ENCODE measurements around the gene PC.
A peak's percentile ranks its signal among the peaks of the same experiment; 100 is the strongest.

PC gene

DNA sequence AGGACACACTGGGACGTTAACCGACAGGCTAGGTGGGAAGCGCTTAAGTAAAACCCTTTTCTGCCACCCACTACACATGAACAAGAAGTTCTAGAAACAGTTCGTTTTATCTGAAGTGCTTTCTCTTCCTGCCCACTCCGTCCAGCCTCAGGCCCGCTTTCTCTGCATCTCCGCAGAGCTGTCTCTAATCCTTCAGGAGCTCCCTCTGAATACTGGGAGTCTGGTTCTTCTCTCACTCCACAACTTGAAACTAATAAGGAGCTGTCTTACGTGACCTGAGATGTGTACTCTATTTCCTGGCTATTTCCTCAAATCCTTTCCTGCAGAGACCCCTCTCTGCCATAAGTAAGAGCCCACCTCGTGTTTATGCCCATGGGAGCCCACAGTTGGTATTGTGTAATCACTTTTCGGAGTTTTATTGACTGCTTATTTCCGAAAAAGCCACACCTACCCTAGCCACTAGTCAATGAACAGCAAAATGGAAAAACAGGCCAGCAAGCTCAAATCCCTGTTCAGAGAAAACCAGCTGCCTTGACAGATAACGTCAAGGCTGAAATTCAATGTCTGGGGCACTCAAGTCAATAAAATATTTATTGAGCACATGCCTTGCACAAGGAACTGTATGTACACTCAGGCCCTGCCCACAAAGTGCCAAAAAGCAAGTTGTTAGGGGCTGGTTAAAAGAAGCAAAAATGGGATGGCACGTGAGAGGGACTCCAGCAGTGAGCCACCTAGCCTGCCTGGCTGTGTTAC lies 4.9 kb downstream of the PC start:
- DNase-seq: no peak

DNA sequence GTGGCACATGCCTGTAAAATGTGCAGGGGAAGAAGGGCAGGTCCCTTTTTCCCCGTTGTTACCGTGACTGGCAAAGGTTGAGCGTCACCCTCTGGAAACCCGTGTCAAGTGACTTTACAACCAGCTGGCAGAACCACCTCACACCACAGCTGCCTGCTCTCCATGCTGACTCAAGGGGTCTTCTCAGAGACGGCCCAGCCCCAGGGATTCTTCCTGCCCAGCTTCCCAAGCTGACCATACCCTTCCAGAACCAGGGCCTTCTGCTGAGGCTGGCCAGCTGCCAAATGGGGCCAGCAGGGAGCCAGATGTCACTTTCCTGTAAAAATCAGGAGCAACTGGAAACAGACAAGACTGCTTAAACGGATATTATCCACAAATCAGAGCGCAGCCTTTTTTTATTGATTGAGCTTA lies 6.3 kb downstream of the PC start:
- no peak for DNase-seq

DNA sequence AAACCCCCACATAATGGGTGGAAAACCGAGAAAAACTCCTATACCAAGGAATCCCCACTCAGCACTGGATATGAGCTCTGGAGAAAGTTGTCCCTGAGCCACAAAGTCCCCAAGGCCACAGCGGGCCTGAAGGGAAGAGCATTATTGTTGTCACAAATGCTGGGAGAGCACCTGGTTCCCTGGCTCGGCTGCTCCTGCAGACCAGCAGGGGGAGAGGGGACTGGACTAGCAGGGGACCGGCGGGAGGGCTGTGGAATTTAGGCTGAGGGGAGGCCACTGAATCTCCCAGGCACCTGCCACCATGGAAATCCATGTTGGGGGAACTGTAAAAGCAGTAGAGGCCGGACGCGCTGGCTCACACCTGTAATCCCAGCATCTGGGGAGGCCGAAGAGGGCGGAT lies 7.0 kb downstream of the PC start:
- no peak for DNase-seq

DNA sequence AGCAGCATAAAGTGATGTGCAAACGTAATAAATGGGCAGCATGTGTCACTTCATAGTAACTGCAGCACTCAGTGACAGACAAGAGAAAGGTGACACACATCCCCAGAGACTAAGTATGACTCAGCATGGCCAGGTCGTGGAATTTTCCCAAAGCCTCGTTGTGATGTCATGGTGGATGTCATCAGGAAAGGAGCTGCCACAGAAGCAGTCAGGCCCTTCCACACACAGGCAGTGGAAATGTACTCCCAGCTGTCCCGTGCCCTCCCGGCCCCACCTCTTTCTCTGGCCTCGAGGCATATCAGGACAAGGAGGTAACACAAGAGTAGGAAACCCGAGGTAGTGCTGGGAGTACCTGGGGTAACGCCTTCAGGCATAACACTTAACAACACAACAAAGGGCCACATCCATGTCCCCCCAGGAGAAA lies 8.1 kb downstream of the PC start:
- DNase-seq: no peak

DNA sequence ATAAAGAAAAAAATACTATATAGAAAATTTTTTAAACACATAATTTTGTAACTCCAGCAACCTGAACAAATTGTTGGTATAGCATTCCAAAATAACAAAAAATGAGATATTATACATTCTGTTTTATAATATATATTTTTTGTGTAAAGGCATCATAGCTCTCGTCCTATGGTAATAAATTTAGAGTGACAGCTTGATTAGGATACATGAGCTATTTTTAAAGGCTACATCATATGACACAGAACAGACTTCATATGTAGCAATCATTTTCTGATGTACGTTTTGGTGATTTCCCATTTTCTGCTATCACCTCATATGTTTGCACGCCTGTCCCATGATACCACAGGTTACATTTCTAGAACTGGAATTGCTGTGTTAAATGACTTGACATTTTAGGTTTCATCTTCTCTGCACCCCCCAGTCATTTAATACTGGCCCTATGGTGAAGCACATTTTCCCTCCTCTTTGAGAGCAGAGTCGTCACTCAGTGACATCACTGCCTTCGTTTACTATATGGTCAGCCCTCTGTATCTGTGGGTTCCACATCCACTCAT lies 19.5 kb downstream of the PC start:
- no peak for DNase-seq

DNA sequence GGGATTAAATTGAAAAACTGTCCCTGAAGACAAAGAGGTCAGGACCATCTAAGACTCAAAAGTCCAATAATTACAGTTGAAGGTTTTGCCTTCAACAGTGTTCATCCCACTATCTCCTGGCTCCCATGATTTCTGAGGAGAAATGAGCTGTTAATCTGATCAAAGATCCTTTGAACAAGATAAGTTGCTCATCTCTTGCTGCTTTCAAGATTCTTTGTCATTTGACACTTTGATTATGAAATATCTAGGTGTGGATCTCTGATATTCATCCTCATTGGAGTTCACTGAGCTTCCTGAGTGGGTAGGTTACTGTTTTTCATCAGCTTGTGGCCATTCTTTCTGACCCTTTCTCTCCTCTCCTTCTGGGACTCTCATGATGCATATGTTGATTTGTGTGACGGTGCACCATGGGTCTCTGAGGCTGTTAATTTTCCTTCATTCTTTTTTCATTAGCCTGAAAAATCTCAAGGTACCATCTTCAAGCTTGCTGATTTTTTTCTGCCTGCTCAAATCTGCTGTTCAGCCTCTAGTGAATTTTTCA lies 20.9 kb downstream of the PC start:
- no peak for DNase-seq

DNA sequence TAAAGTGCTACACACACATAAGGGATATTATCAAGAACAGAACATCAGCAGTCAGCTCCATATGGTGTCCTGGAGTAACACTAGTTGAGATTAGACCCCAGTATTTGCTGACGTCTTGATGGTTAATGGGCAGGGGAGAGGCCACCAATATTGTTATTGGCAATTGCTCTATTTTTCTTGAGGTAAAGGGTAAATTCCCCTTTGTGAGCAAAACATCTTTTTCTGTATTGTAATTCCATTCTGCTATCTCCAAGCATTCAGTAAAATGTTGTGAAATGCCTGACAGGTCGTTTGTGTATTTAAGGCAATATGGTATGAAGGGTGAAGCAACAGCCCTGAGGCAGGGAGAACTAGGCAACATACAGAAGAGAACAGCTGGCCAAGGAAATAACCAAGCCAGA lies 21.9 kb downstream of the PC start:
- no peak for DNase-seq

DNA sequence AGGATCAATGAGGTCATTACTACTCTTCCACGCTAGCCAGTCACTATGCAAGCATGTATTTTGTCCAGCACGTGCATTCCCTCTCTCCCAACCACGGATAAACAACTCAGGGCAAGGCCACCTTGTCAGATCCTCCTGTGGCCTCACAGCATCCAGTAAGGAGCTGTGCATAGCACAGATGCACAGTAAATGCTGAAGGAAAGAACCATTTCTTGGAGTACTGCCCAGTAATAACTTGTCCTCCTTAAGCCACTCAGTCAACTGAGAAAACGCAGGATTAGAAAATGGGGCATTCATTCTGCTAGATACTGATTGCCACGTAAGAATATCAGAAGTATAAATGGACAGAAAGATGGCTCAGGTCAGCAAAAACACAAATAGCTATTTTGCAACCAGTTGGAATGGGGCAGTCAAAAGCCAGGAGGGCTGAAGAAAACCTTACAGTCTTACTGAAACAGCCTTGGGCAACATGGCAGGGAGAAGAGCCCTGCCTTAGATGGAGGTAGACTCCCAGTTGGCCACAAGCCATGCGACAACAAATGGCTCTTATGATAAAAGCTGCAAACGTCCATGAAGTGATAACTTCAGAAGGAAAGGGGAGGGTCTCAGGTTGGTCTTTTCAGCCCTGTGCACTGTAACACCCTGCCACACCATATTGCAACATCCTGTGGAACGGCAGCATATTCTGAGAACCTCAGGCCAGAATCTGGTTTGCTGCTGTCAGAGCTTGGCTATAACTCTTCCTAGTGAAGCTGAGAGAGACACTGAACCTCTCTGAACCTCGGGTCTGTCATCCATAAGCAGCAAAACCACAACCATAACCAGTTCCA lies 23.0 kb downstream of the PC start:
- DNase-seq: no peak

DNA sequence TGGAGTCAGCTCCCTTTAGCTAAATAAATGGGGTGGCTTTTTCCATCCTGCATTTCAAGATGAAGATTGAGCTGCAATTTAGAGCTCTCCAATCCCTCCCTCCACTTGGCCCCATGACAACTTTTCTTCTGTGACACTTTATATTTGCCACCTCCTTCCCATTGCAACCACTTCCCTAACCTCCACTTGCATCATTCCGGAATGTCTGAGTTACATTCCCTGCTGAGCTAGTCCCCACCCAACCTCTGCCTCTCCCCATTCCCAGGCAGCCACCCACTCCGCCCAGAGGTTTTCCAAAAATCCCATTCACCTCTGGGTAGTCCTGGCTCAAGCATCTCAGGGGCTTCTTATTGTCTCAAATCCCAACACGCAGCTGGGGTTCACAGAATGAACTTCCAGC lies 24.7 kb downstream of the PC start:
- no peak for DNase-seq

DNA sequence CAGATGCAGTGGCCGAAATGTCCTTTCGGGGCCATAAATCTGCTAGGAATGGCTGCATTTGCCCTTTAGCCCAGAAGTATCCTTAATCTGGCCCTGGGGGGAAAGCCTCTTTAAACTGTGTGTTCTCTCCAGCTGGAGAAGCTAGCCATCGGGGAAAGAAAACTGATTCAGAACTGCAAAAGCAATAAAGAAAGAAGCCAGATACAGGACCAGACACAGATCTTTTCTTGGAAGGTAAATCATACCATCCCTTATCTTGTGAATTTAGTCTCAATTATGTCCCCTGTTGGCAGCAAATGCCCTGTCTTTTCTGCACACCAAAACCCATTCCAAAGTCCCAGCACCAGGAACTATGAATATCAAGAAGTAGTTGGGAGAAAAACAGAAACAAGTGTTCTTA lies 25.6 kb downstream of the PC start:
- DNase-seq: no peak

DNA sequence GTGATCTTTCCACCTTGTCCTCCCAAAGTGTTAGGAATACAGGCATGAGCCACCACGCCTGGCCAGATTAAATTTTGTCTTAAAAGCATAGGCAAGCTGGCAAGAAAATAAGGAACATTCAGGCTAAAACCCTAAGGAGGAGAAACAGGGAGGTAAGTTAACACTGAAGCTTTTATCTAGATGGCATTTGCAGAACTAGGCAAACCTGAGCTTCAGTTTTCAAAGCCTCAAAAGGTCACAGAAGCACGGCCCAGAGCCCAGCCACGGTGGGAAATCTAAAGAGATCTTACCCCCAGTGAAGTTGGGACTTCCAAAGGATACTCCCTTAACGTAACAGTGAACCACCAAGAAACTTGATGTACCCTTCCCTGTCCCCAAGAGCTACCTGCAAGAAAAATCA lies 28.4 kb downstream of the PC start:
- no peak for DNase-seq

DNA sequence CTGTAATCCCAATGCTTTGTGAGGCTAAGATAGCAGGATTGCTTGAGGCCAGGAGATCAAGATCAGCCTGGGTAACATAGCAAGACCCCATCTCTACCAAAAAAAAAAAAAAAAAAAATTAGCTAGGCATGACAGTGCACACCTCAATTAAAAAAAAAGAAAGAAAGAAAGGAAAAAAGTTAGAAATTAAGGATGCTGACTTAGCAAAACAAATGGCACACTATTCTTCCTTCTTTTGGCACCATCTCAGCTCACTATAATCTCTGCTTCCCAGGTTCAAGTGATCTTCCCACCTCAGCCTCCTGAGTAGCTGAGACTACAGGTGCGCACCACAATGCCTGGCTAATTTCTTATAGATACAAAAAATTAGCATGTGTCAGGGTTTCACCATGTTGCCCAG lies 33.9 kb downstream of the PC start:
- DNase-seq: no peak

DNA sequence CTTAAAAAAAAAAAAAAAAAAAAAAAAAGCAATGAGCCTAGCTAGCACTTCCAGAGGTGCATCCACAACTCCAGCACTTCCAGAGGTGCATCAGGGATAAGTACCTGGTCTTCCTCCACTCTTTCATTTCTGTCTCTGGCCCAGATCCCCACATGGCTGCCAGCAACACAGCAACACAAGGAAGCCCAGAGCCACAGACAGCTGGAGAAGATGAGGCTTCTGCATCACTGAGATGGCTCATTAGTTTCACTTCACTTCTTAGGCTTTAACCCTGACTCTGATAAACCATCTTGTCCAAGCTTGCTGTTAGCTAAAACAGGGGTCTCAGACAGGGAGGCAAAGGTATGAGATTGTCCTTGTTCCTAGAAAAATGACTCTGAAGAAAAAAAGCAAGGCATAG lies 35.6 kb downstream of the PC start:
- no peak for DNase-seq

DNA sequence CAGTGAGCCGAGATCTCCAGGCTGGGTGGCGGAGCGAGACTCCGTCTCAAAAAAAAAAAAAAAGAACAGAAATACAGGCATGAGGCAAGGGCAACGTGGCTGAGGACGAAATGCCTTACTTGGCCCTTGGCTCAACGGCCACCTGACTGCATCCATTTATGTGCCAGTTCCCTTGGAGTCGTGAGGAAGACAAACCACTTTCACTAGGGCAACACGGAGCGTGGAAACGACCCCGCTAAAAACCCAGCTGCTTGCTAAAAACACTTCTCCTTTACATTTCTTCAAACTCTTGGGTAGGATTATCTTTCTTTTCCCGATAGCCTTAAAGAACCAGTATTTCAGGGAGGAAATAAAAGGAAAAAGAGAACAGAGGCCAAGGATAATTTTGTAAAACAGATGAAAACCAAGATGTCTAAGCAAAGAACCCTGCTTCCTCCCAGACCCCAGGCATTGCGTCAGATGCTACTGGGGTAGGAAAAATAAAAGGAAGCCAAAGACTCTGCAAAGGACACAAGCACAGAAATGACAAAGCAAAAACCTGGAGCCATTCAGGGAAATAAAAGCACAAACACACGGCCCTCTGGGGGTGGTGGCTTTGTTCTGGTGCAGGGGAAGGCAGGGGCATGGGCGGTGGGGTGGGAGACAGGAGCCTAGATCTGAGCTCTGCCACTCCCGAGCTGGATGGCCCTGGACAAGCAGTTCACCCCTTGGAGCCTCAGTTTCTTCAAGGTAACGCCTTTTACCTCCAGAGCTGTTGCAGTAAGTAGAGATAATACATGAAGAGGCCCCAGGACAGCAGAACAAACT lies 37.0 kb downstream of the PC start:
- peak in 1 of 2 donors; percentile 15 for DNase-seq

DNA sequence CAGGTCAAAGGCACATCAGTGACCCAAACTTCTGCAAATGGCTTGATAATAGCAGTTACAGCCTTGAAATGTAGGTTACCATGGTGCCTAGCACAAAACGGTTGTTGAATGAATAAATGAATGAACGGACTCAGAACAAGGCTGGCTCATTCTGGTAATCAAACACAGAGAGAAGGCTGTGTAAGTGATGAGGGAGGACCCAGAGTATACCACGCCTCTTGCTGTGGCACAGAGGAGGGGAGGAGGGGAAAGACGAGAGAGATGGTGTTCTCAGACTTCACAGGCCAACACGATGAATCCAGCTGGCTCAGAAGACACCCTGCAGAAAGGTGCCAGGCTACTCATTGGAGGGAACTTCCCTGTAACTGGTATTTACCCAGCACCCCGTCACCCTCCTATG lies 38.3 kb downstream of the PC start:
- DNase-seq: peak; percentile 45 to 60

DNA sequence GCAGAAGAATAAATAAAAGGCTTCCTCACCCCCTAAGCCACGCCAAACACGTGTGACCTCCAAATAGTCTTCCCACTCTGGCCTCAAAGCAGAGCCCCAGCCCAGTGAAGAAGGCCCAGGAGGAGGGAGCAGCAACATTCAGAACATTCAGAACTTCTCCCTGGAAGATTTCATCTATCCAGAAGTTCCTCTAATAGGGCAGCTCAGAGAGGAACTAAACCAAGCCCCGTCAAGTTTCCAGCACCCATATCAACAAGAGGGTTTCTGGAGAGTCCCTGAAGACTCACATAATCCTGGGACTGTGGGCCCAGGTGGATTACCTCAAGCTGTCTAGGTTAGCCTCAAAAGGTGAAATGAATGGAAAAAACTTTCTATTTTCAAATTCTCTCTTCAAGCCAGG lies 39.4 kb downstream of the PC start:
- DNase-seq: no peak

DNA sequence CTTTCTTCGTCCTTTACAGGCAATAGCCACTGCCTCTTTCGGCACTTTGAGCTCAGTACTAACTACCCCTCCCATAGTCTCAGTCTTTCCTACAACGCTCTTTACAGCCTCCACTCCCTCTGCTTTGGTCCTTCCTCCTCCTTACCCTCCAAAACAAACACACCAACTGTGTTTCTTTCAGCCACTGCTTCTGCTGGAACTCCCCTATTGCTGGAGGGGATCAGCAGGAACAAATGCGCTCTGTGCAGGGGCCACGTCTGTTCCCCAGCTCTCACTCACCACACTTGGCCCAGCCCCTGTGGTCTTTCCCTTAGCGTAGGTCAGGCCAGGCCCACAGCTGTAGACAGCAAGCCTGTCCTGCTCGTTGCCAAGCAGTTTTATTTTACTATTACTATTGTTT lies 42.3 kb downstream of the PC start:
- DNase-seq: no peak

DNA sequence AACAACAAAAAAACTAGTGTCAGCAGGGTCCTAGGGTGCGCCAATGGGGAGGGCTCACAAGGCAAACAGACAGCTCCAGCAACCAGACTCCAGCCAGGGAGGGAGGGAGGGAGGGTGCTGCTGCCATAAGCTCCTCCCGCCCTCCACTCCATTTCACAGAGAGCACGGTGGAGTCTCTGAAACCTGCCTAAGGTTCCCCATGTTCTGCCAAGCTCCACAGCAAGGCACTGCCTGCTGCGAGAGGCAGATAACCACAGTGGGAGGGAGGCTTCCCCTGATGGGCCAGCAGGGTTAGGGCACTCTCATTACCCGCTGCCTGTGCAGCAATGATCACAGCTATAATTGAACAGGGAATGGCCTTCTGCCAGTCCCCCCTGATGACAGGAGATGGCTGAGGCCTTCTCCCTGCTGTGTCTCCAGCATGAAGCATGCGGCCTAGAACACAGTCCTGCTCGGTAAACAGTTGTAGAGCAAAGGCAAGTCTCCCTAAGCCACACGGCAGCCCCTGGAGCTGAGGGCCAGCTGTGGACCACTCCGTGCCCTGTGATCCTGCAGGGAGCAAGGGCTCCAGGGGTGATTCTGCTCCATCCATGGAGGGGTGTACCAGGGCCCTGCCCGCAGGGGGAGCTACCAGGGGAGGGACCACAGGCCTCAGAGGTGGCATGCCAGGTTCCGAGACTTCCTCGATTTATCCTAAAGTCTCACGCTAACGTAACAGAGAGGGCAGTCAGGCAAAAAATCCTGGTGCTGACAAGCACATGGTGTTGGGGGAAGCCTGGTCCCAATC lies 42.9 kb downstream of the PC start:
- DNase-seq: peak; percentile 25 to 45

DNA sequence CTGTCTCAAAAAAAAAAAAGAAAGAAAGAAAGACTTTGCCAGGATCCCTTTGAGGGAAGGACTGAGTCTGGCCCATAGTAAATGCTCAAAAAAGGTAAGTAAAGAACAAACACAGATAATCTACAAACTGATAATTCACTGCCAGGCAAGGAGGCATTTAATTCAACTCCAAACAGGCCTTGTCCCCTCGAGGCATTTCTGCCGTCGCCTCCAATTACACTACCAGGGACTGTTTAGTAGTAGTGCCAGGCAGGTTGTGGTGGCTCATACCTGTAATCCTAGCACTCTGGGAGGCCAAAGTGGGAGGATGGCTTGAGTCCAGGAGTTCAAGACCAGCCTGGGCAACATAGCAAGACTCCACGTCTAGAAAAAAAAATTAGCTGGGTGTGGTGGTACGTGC lies 43.7 kb downstream of the PC start:
- DNase-seq: no peak

DNA sequence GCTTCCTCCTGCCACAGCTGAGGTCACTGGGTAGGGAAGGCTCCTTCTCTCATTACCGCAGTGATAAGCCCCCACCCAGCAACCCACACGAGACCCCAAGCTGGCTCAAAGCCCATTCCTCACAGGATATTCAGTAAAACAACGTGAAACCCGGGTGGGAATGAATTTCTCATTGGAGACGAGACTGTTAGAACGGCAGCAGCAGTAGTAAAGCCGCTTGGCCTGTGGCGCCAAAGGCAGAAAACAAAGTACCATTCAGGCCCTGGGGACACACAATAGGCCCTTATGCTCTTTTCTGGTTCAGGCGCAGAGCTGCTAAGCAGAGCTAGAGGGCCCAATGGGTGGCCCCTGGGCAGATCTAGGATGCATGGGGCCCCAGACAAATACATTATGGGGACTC lies 45.3 kb downstream of the PC start:
- DNase-seq: peak; percentile 71 to 97

DNA sequence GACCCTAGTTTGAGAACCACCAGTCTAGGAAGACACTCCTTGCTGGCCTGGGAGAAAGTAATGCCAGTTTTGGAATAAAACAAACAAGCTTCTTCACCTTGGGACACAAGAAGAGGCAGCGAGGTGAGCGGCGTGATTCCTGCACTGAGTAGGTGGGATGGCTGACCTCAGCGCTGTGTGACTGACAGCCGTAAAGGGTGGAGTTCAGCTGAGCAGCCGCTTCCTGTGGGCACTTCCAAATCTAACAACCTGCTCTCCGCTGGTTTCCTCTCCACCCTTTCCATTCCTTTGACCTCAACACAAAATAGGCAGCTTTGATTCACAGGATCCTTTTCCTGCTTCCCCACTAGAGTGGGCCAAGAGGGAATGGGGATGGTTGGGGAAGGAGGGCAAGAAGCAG lies 45.8 kb downstream of the PC start:
- DNase-seq: no peak

DNA sequence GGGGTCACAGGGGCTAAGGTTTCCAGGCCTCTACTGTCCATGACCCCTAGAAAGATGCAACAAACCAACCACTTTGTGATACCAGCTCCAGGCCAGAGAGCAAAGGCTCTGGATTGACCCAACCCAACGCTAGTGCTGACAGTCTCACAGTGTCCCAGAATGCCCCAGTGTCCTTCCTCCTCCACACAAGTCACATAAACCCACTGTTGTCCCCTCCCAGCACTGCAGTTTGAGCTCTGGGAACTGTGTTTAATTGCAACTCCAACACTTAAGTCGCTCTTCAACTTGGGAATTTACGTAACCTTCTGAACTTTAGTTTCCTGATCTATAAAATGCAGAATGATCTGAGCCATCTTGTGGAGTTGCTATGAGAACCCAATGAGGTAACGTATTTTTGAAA lies 47.5 kb downstream of the PC start:
- no peak for DNase-seq

Measured in hippocampal formation (tissue), 2 donors.